ENCODE measurements around the gene POLR2I.
"Not testable (repeated sequence)": the region's sequence is repeated elsewhere in the genome, so short reads cannot be mapped to it uniquely, and the experiment has no call there.

POLR2I gene

GRCh38 chr19:36100476-36100875, 14.2 kb downstream of the POLR2I start:
- no peak for DNase-seq (ENCODE audit: low read depth)

- no peak for DNase-seq (ENCODE audit: low read depth)
These were observed 15.4 kb downstream of the POLR2I start for GRCh38 chr19:36099166-36099785.

GRCh38 chr19:36097036-36097435, 17.6 kb downstream of the POLR2I start:
- DNase-seq (ENCODE audit: low read depth) = no peak

- DNase-seq (ENCODE audit: low read depth) = no peak
These were observed 21.0 kb downstream of the POLR2I start for GRCh38 chr19:36093687-36094086.

- DNase-seq (ENCODE audit: low read depth) = no peak
These were observed 21.5 kb downstream of the POLR2I start for GRCh38 chr19:36093146-36093662.

GRCh38 chr19:36092566-36092965, 22.1 kb downstream of the POLR2I start:
- no peak for DNase-seq (ENCODE audit: low read depth)

GRCh38 chr19:36090910-36091695, 23.6 kb downstream of the POLR2I start:
- DNase-seq (ENCODE audit: low read depth) = no peak

GRCh38 chr19:36089847-36090246, 24.8 kb downstream of the POLR2I start:
- no peak for DNase-seq (ENCODE audit: low read depth)

GRCh38 chr19:36086326-36086725, 28.3 kb downstream of the POLR2I start:
- no peak for DNase-seq (ENCODE audit: low read depth)

GRCh38 chr19:36084231-36085009, 30.3 kb downstream of the POLR2I start:
- DNase-seq (ENCODE audit: low read depth) = no peak

GRCh38 chr19:36082916-36083315, 31.8 kb downstream of the POLR2I start:
- no peak for DNase-seq (ENCODE audit: low read depth)

- no peak for DNase-seq (ENCODE audit: low read depth)
These were observed 32.8 kb downstream of the POLR2I start for GRCh38 chr19:36081894-36082293.

- no peak for DNase-seq (ENCODE audit: low read depth)
These were observed 33.3 kb downstream of the POLR2I start for GRCh38 chr19:36081385-36081784.

GRCh38 chr19:36079389-36079945, 35.2 kb downstream of the POLR2I start:
- DNase-seq (ENCODE audit: low read depth) = no peak

- no peak for DNase-seq (ENCODE audit: low read depth)
These were observed 41.4 kb downstream of the POLR2I start for GRCh38 chr19:36073121-36073876.

- no peak for DNase-seq (ENCODE audit: low read depth)
These were observed 42.6 kb downstream of the POLR2I start for GRCh38 chr19:36072081-36072480.

- not testable (repeated sequence) for DNase-seq (ENCODE audit: low read depth)
These were observed 45.7 kb downstream of the POLR2I start for GRCh38 chr19:36068810-36069499.

- DNase-seq (ENCODE audit: low read depth) = no peak
These were observed 47.0 kb downstream of the POLR2I start for GRCh38 chr19:36067681-36068080.

- no peak for DNase-seq (ENCODE audit: low read depth)
These were observed 49.8 kb downstream of the POLR2I start for GRCh38 chr19:36064826-36065225.

All from stimulated activated CD8-positive, alpha-beta memory T cell treated with anti-CD3 and anti-CD28 coated beads, Interleukin-15, amount 100 ng/mL, for 24 hours (primary cell).